Non-pigmented ciliary epithelial cell (primary cell): ENCODE results near the gene TFPI.
"Not testable (repeated sequence)": the region's sequence is repeated elsewhere in the genome, so short reads cannot be mapped to it uniquely, and the experiment has no call there.

Source experiments
- DNase-seq: peaks from one replicate; pipeline ENCODE4 v3.0.0-alpha.2; 2010; ENCODE audit warnings: low read depth

The TFPI gene

DNA sequence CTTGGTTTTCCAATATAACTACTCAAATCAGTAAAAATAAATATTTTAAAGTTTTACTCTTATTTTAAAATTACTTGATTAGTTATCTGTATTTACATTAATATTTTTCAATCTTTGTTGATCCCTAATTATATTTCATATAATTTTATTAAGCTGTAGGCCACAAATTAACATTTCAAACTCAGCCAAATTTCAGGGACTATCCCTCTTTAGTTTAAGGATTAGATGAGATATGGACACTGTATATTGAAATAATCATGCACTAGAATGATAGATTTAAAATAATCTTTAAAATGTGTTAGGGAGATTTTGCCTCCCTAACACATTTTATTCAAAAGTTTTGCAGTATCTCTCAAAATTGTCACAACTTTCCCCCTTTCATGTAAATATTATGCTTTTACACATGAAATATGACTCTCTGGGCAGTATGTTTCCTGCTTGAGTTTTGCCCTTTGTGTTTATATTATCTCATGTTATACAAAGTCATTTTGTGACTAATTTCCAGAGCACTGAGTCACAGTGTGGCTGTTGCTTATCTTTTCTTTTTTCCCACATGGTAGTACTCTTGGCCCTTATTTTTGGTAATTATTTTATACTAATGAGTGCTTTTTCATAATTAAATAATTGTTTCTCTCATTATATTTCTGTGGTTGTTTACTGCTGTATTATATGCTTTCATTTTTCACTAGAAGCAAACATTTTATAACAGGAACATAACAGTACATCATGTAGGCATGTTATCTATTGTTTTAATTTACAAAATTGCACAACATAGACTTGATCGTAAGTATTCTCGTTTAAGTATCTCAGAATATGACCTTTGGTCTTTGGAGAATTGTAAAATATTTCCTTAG lies 1.2 kb downstream of the TFPI start:
- peak; percentile 52 for DNase-seq

DNA sequence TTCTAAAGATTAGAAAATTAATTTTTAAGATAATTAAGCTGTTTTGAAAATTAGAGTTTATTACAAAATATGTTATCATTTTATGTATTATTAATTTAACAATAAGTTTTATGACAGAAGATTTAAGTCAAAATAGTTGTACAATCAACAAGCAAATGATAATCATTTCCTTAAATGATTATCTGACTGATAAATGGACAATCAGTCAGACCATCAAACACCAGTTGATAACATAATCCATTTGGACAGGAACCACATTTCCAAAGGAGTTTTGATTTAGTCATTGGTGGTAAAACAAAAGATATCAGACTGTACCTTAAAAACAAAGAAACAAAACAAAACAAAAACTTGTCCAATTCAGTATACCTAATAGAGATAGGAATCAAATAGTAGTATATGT lies 1.9 kb downstream of the TFPI start:
- DNase-seq, result no peak

DNA sequence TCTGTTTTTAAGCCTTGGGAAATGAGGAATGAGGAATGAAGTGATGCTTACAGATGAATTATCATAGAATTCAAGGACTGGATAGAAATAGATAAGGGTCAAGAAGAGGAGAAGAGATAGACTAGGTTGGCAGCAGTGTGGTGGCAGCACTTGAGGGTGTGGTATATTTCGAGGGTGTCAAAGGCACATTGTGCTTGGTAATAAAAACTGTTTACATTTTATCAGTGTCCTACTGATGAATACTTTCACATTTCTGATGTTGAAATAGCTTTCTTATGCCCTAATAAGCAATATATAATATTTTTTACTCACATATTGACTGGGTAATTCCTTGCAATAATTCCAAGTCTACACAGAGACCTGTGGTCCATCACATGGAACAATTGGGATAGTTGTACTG lies 3.4 kb downstream of the TFPI start:
- DNase-seq, result no peak

- DNase-seq, result no peak
Measured at GRCh38 chr2:187549951-187550555, 4.2 kb downstream of the TFPI start.

DNA sequence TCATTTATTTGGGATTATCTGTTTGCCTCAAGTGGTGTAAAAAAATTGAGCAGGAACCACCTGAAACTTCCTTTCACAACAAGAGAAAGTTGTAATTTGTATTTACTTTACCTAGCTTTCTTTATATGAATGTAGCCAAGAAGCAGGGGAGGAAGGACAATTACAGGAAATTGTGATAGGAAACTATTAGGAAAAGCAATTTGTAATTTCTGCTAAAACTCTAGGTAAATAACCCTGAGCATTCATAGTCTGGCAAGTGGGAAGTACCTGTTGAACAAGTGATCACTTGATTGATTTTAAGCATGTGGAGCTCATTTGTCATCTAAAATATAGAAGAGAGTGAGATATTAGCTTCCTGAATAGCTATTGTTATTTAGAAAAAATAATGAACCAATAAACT lies 5.0 kb downstream of the TFPI start:
- no peak for DNase-seq

- no peak for DNase-seq
Measured at GRCh38 chr2:187548656-187549055, 5.6 kb downstream of the TFPI start.

- peak; percentile 95 for DNase-seq
Measured at GRCh38 chr2:187547353-187547979, 6.8 kb downstream of the TFPI start.

GRCh38 chr2:187546762-187547333 lies 7.4 kb downstream of the TFPI start:
- no peak for DNase-seq

DNA sequence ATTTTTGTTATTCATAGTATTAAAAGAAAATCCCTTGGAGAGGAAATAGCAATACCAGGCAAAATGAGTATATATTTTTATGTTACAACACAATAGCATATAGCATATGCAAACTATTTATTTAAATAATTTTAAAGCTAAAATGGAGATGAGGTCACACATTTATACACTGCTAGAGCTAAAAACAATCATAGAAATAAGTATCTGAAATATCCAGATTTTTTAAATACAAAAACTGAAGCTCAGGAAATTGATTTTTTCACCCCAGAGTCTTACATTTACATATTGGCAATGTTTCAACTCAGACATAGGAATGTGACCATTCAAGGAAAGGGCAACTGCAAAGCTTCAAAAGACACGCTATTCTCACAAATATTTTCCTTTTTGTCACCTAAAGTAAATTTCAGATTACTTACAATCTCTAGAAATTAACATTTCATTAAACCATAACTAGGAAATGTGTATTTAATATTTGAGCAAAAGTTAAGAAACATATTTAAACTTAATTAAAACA lies 8.9 kb downstream of the TFPI start:
- no peak for DNase-seq

GRCh38 chr2:187544371-187545080 lies 9.7 kb downstream of the TFPI start:
- DNase-seq, result no peak

- no peak for DNase-seq
Measured at GRCh38 chr2:187543488-187543887, 10.7 kb downstream of the TFPI start.

GRCh38 chr2:187542123-187542522 lies 12.1 kb downstream of the TFPI start:
- DNase-seq, result no peak

GRCh38 chr2:187541086-187542085 lies 12.8 kb downstream of the TFPI start:
- DNase-seq, result peak; percentile 91

- not testable (repeated sequence) for DNase-seq
Measured at GRCh38 chr2:187538222-187538621, 16.0 kb downstream of the TFPI start.

DNA sequence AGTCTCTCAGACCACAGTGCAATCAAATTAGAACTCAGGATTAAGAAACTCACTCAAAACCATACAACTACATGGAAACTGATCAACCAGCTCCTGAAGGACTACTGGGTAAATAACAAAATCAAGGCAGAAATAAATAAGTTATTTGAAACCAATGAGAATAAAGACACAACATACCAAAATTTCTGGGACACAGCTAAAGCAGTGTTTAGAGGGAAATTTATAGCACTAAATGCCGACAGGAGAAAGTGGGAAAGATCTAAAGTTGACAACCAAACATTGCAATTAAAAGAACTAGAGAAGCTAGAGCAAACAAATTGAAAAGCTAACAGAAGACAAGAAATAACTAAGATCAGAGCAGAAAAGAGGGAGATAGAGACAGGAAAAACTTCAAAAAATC lies 18.9 kb downstream of the TFPI start:
- DNase-seq, result not testable (repeated sequence)

DNA sequence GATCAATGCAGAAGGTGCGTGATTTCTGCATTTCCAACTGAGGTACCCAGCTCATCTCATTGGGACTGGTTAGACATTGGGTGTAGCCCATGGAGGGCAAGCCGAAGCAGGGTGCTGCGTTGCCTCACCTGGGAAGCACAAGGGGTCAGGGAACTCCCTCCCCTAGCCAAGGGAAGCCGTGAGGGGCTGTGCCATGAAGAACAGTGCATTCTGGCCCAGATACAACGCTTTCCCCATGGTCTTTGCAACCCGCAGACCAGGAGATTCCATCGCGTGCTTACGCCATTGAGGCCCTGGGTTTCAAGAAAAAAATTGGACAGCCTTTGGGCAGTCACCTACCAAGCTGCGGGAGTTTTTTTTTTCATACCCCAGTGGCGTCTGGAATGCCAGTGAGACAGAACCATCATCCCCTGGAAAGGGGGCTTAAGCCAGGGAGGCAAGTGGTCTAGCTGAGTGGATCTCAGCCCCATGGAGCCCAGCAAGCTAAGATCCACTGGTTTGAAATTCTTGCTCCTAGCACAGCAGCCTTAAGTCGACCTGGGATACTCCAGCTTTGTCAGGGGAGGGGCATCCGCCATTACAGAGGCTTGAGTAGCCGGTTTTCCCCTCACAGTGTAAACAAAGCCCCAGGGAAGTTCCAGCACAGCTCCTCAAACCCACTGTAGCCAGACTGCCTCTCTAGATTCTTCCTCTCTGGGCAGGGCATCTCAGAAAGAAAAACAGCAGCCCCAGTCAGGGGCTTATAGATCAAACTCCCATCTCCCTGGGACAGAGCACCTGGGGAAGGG lies 21.7 kb downstream of the TFPI start:
- DNase-seq, result no peak

DNA sequence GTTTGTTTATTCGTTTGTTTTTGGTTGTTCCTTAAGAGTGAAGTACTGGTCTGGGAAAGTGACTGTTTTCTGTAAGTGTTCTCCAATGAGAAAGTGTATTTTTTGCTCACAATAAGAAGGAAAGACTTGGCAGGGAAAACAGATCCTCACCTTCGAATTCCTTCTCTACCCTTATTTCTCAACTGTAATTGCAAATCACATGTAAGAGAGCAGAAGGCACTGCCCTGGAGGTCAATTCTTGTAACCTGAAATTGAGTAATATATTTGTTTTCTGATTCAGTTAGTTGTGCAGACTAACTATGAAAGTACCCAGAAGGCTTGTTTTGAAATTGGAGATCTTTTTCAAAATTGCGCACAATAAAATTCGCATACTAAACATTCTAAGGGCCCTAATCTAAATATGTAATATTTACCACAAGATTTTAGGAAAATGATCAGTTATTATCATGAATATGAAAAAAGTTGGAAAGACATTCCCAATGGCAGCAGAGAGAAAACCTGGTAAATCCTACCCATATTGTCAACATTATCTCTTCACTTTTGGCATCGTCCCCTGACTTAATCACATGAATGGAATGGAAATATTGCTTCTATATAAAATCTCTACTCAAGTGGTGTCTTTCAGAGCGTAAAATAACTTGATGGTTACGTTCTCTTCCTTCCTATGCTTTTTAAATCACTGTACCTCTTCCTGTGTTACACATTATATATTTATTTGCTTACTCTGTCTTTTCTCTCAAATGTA lies 24.1 kb downstream of the TFPI start:
- DNase-seq, result no peak

GRCh38 chr2:187529248-187529976 lies 24.8 kb downstream of the TFPI start:
- DNase-seq, result no peak
